NB4 (cell line): Measurements from ENCODE around the gene MACROD2.

Source experiments
- DNase-seq: peaks from one replicate; pipeline ENCODE4 v3.0.0; 2010; ENCODE audit warnings: low read depth
- H3K4me3 ChIP-seq: one replicate; pipeline ENCODE4 v1.5.1; 2011; ENCODE audit warnings: mild to moderate bottlenecking, low read depth, low read length, moderate library complexity
- CTCF ChIP-seq: IDR thresholded peaks from one replicate; pipeline ENCODE4 v1.5.1; 2012; ENCODE audit warnings: low read depth, low read length
- MAX ChIP-seq: IDR thresholded peaks from 2 replicates; pipeline ENCODE4 v1.6.1; 2011; ENCODE audit warnings: low read depth, low read length
- MYC ChIP-seq: IDR thresholded peaks from 2 replicates; pipeline ENCODE4 v1.6.1; 2011; ENCODE audit warnings: low read depth, low read length
- POLR2A ChIP-seq: IDR thresholded peaks from 2 replicates; pipeline ENCODE4 v1.6.1; 2011; ENCODE audit warnings: mild to moderate bottlenecking; ENCODE audit not compliant: insufficient read length; ENCODE audit errors: extremely low read depth

MACROD2 gene

GRCh38 chr20:14764511-14765369 is 769.4 kb downstream of the MACROD2 start:
- DNase-seq, result no peak
- TF ChIP-seq MAX (no peak), CTCF (no peak), MYC (no peak), POLR2A (no peak)
- H3K4me3 ChIP-seq, result no peak overlapping the region

- DNase-seq, result no peak
- no peak overlapping the region for H3K4me3 ChIP-seq
- TF ChIP-seq MYC, result no peak
- TF ChIP-seq POLR2A, result no peak
- TF ChIP-seq MAX, result no peak
- TF ChIP-seq CTCF, result no peak
Observed at GRCh38 chr20:14765370-14765701, 770.0 kb downstream of the MACROD2 start.

- H3K4me3 ChIP-seq, result no peak overlapping the region
- no peak for TF ChIP-seq MAX
- no peak for TF ChIP-seq MYC
- no peak for TF ChIP-seq CTCF
- no peak for TF ChIP-seq POLR2A
- DNase-seq, result no peak
Observed at GRCh38 chr20:14773486-14773885, 778.2 kb downstream of the MACROD2 start.

GRCh38 chr20:14775778-14776177 is 780.5 kb downstream of the MACROD2 start:
- TF ChIP-seq CTCF, result no peak
- TF ChIP-seq POLR2A, result no peak
- H3K4me3 ChIP-seq, result no peak overlapping the region
- no peak for DNase-seq

GRCh38 chr20:14777591-14777990 is 782.3 kb downstream of the MACROD2 start:
- H3K4me3 ChIP-seq, result no peak overlapping the region
- no peak for DNase-seq
- TF ChIP-seq MAX, result no peak
- TF ChIP-seq POLR2A, result no peak
- TF ChIP-seq CTCF, result no peak
- no peak for TF ChIP-seq MYC
